ENCODE measurements around the gene CYP24A1.

Gene CYP24A1

GRCh38 chr20:54172532-54172855, 1.3 kb downstream of the CYP24A1 start:
- no peaks in the 10 kb centered on the region for H3K36me3 Mint-ChIP-seq
- H3K27ac Mint-ChIP-seq: no peak overlapping the region
- H3K9me3 Mint-ChIP-seq: no peaks in the 10 kb centered on the region
- no peak overlapping the region for H3K4me3 Mint-ChIP-seq
- H3K27me3 Mint-ChIP-seq: peaks cover 79% of the 10 kb centered on the region
- no peak for ATAC-seq
- peaks cover 20% of the 10 kb centered on the region for H3K4me1 Mint-ChIP-seq

- Mint-ChIP-seq H3K36me3 (no peaks in the 10 kb centered on the region), H3K9me3 (no peaks in the 10 kb centered on the region), H3K4me3 (no peak overlapping the region), H3K4me1 (peaks cover 20% of the 10 kb centered on the region), H3K27ac (no peak overlapping the region), H3K27me3 (peaks cover 79% of the 10 kb centered on the region)
- ATAC-seq: no peak
Measured at GRCh38 chr20:54170963-54171362, 2.8 kb downstream of the CYP24A1 start.

GRCh38 chr20:54170026-54170471, 3.7 kb downstream of the CYP24A1 start:
- no peak overlapping the region for H3K27ac Mint-ChIP-seq
- H3K4me3 Mint-ChIP-seq: no peak overlapping the region
- H3K27me3 Mint-ChIP-seq: peaks cover 71% of the 10 kb centered on the region
- no peak for ATAC-seq
- H3K36me3 Mint-ChIP-seq: no peaks in the 10 kb centered on the region
- peaks cover 20% of the 10 kb centered on the region for H3K4me1 Mint-ChIP-seq
- no peaks in the 10 kb centered on the region for H3K9me3 Mint-ChIP-seq

GRCh38 chr20:54168961-54169862, 4.6 kb downstream of the CYP24A1 start:
- H3K4me1 Mint-ChIP-seq: peaks cover 14% of the 10 kb centered on the region
- no peak overlapping the region for H3K27ac Mint-ChIP-seq
- H3K36me3 Mint-ChIP-seq: no peaks in the 10 kb centered on the region
- peaks cover 62% of the 10 kb centered on the region for H3K27me3 Mint-ChIP-seq
- no peaks in the 10 kb centered on the region for H3K9me3 Mint-ChIP-seq
- no peak overlapping the region for H3K4me3 Mint-ChIP-seq
- no peak for ATAC-seq

- no peak for ATAC-seq
- Mint-ChIP-seq H3K4me3 (no peak overlapping the region), H3K36me3 (no peaks in the 10 kb centered on the region), H3K9me3 (no peaks in the 10 kb centered on the region), H3K27me3 (peaks cover 52% of the 10 kb centered on the region), H3K4me1 (peaks cover 7% of the 10 kb centered on the region), H3K27ac (no peak overlapping the region)
Measured at GRCh38 chr20:54167909-54168872, 5.6 kb downstream of the CYP24A1 start.

- no peak for ATAC-seq
- H3K36me3 Mint-ChIP-seq: no peaks in the 10 kb centered on the region
Measured at GRCh38 chr20:54166987-54167662, 6.7 kb downstream of the CYP24A1 start.

GRCh38 chr20:54165803-54166202, 8.0 kb downstream of the CYP24A1 start:
- Mint-ChIP-seq H3K4me3 (no peak overlapping the region), H3K9me3 (no peaks in the 10 kb centered on the region), H3K27me3 (peaks cover 38% of the 10 kb centered on the region), H3K27ac (no peak overlapping the region), H3K36me3 (no peaks in the 10 kb centered on the region), H3K4me1 (no peaks in the 10 kb centered on the region)
- no peak for ATAC-seq

More at GRCh38 chr20:54166987-54167662, 6.7 kb downstream of the CYP24A1 start:
- no peak overlapping the region for H3K27ac Mint-ChIP-seq
- H3K9me3 Mint-ChIP-seq: no peaks in the 10 kb centered on the region
- peaks cover 41% of the 10 kb centered on the region for H3K27me3 Mint-ChIP-seq
- H3K4me3 Mint-ChIP-seq: no peak overlapping the region
- no peaks in the 10 kb centered on the region for H3K4me1 Mint-ChIP-seq

- Mint-ChIP-seq H3K36me3 (no peaks in the 10 kb centered on the region), H3K4me3 (no peak overlapping the region), H3K4me1 (no peaks in the 10 kb centered on the region), H3K27ac (no peak overlapping the region), H3K27me3 (peaks cover 37% of the 10 kb centered on the region), H3K9me3 (no peaks in the 10 kb centered on the region)
- ATAC-seq: no peak
Measured at GRCh38 chr20:54165014-54165413, 8.8 kb downstream of the CYP24A1 start.

GRCh38 chr20:54163402-54163801, 10.4 kb downstream of the CYP24A1 start:
- peaks cover 21% of the 10 kb centered on the region for H3K27me3 Mint-ChIP-seq
- no peaks in the 10 kb centered on the region for H3K9me3 Mint-ChIP-seq
- ATAC-seq: no peak
- no peak overlapping the region for H3K27ac Mint-ChIP-seq
- no peak overlapping the region for H3K4me3 Mint-ChIP-seq
- no peaks in the 10 kb centered on the region for H3K36me3 Mint-ChIP-seq
- H3K4me1 Mint-ChIP-seq: no peaks in the 10 kb centered on the region

GRCh38 chr20:54162378-54163009, 11.3 kb downstream of the CYP24A1 start:
- H3K4me3 Mint-ChIP-seq: no peak overlapping the region
- no peak for ATAC-seq
- H3K4me1 Mint-ChIP-seq: no peaks in the 10 kb centered on the region
- H3K27ac Mint-ChIP-seq: no peak overlapping the region
- no peaks in the 10 kb centered on the region for H3K36me3 Mint-ChIP-seq
- peaks cover 12% of the 10 kb centered on the region for H3K27me3 Mint-ChIP-seq
- H3K9me3 Mint-ChIP-seq: no peaks in the 10 kb centered on the region

GRCh38 chr20:54161821-54162149, 12.0 kb downstream of the CYP24A1 start:
- Mint-ChIP-seq H3K27me3 (peaks cover 10% of the 10 kb centered on the region), H3K4me1 (no peaks in the 10 kb centered on the region), H3K4me3 (no peak overlapping the region), H3K9me3 (no peaks in the 10 kb centered on the region), H3K36me3 (no peaks in the 10 kb centered on the region), H3K27ac (no peak overlapping the region)
- no peak for ATAC-seq

GRCh38 chr20:54161008-54161820, 12.6 kb downstream of the CYP24A1 start:
- Mint-ChIP-seq H3K4me3 (no peak overlapping the region), H3K27me3 (peaks cover 10% of the 10 kb centered on the region), H3K4me1 (no peaks in the 10 kb centered on the region), H3K36me3 (no peaks in the 10 kb centered on the region), H3K9me3 (no peaks in the 10 kb centered on the region), H3K27ac (no peak overlapping the region)
- no peak for ATAC-seq

GRCh38 chr20:54160065-54161007, 13.4 kb downstream of the CYP24A1 start:
- H3K27ac Mint-ChIP-seq: no peak overlapping the region
- peaks cover 10% of the 10 kb centered on the region for H3K27me3 Mint-ChIP-seq
- no peak for ATAC-seq
- H3K4me1 Mint-ChIP-seq: no peaks in the 10 kb centered on the region
- H3K4me3 Mint-ChIP-seq: no peak overlapping the region
- no peaks in the 10 kb centered on the region for H3K36me3 Mint-ChIP-seq
- H3K9me3 Mint-ChIP-seq: no peaks in the 10 kb centered on the region
